GM19395 (cell line): Measurements from ENCODE around the gene FKBP1A.

ENCODE experiments used
- ATAC-seq: cut with Tn5 transposase; IDR thresholded peaks from one replicate; pipeline ENCODE4 v1.9.1; 2021; ENCODE audit warnings: mild to moderate bottlenecking, moderate library complexity; ENCODE audit not compliant: unreplicated experiment

FKBP1A gene

DNA sequence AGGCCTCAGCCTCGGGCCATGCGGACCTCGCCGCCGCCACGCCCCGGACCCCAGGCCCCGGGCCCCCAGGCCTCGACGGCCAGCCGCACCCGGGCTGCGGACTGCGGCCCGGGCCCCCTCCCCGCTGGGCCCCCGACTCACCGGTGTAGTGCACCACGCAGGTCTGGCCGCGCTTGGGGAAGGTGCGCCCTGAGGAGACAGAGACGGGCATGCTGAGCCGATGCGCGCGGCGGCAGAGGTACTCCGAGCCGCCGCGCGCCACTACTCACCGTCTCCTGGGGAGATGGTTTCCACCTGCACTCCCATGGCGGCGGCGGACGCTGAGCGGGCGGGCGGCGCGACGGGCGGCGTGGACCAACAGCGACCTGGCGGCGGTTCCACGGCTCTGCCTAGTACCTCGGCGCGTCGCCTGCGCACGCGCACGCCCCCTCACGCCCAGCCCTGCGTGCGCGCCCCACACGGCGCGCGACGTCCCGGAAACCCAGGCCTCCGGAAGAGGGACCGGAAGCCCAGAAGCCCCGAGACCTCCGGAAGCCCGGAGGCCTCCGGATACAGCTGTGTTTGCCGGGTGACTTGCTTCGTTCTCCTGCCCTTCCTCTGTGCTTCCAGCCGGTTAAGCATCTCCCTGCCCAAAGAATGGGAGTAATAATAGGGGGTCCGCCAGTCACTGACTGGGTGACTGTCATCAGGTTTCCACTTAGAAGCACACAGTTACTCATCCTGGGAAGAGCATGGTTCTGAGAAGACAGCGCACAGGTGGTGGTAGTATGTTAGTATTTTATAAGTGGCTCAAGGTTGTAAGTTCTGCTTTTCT lies at the start of gene FKBP1A:
TSS of gene FKBP1A (minus strand) at position 362 of the 814 bp plus-strand sequence. CDS start at position 306, 56 bp downstream.
- peak; percentile 73 for ATAC-seq

- no peak for ATAC-seq
Observed at GRCh38 chr20:1442304-1442703, 49.5 kb upstream of the FKBP1A start.

- no peak for ATAC-seq
Observed at GRCh38 chr20:1441133-1441532, 48.3 kb upstream of the FKBP1A start.

DNA sequence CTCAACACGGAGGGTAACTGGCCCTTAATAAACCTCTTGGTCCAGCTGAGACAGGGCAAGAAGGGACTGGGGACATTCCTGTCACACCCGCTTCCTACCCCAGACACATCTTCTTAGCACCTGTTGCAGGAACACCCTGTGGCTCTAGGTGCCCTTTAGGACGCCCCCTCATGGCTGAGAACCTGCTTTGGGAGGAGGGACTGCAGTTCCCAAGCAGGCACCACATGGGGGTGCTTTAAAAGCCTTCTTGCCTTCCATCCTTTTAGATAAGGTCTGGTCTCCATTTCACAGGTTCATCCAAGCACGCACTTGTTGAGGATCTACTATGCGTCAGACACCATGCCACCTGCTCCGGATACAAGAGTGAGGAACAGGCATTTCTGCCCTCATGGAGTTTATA lies 47.2 kb upstream of the FKBP1A start:
- no peak for ATAC-seq

GRCh38 chr20:1438361-1438760 lies 45.5 kb upstream of the FKBP1A start:
- ATAC-seq = no peak

GRCh38 chr20:1437235-1437904 lies 44.5 kb upstream of the FKBP1A start:
- ATAC-seq = peak; percentile 49

GRCh38 chr20:1436263-1436662 lies 43.4 kb upstream of the FKBP1A start:
- ATAC-seq = no peak

- ATAC-seq = no peak
Observed at GRCh38 chr20:1435337-1435699, 42.5 kb upstream of the FKBP1A start.

DNA sequence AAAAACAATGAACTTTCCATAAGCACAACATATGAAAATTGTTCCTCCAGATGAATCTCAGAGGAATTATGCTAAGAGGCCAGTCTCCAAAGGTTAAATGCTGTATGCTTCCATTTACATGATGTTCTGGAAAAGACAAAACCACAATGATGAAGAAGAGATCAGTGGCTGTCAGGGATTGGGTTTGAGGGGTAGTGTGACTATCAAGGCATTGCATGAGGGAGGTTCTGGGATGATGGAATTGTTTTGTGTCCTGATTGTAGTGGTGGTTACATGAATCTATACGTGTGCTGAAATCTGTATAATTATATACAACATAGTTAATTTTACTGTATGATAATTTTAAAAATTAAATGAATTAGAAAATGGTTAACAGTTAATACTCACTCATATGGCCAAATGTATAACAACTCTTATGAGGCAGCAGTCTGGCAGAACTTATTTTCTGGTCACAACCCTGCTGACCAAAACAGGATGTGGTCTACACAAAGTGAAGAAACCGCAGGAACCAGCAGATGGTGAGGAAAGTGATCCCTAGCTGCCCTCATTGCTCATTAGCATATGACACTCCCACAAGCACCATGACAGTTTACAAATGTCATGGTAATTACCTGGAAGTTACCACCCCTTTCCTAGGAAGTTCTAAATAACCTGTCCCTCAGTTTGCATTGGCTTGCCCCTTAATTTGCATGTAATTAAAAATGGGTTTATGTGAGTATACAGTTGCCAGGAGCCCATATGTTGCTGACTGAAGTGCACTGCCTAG lies 41.9 kb upstream of the FKBP1A start:
- ATAC-seq = peak; percentile 95

GRCh38 chr20:1431158-1431557 lies 38.3 kb upstream of the FKBP1A start:
- no peak for ATAC-seq

DNA sequence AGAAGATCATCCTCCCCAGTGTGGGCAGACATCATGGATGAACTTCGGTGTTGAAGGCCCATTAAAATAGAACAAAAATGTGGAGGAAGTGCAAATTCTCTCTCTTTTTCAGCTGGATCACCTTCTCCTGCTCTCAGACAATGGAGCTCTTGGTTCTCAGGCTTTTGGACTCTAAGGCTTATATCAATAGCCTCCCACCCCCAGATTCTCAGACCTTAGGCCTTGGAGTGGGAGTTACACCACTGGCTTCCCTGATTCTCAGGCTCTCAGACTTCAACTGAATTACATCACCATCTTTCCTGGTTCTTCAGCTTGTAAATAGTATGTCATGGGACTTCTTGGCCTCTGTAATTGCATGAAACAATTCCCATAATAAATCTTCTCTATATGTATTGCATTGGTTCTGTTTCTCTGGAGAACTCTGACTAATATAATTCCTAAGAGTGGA lies 37.2 kb upstream of the FKBP1A start:
- no peak for ATAC-seq

GRCh38 chr20:1429143-1429728 lies 36.4 kb upstream of the FKBP1A start:
- no peak for ATAC-seq

GRCh38 chr20:1427457-1428054 lies 34.7 kb upstream of the FKBP1A start:
- no peak for ATAC-seq

GRCh38 chr20:1426231-1426849 lies 33.5 kb upstream of the FKBP1A start:
- no peak for ATAC-seq

DNA sequence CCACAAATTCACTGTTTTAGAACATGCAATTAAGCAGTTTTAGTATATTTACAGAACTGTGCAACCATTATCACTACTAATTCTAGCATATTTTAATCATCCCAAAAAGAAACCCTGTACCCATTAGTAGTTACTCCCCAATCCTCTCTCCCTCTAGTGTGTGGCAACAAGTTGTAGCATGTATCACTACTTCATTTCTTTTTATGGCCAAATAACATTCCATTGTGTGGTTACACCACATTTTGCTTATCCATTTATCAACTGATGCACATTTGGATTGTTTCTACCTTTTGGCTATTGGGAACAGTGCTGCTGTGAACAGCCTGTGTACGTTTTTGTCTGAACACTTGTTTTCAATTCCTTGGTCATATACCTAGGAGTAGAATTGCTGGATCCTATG lies 31.5 kb upstream of the FKBP1A start:
- ATAC-seq = no peak

DNA sequence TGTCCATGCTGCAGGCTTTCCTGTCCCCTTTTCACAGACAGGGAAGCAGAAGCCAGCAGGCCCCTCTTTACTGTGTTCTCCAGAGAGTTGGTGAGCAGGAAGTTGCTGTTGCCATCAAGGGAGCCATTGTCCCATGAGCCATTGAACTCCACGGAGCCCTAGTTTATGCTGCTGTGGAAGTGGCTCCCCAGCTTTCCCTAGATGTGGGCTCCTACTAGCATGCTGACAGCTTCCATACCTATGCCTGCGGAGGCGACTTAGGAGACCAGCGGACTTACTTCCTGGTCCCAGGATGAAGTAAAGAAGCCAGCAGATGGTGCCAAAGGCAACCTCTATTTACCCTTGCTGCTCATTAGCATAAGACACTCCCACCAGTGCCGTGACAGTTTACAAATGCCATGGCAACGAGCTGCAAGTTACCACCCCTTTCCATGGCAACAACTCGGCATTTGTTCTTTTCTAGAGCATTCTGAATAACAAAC lies 30.8 kb upstream of the FKBP1A start:
- ATAC-seq = no peak

DNA sequence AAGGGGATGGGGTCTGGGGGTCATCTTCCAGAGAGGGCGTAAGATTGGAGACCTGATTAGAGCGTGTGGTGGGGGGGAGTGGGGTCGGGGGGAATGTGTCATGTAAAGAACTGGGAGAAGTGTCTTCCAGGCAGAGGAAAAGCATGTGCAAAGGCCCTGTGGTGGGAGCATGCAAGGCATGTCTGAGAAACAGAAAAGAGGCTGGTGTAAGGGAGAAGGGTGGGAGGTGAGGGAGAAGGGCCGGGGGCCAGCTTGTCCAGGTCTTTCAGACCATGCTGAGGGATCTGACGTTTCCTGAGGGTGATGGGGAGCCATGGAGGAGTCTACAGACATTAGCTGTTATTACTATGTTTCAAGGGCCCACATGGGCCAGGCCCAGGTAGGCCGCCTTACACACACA lies 30.4 kb upstream of the FKBP1A start:
- no peak for ATAC-seq

GRCh38 chr20:1422753-1423152 lies 29.9 kb upstream of the FKBP1A start:
- no peak for ATAC-seq

- no peak for ATAC-seq
Observed at GRCh38 chr20:1420066-1420465, 27.2 kb upstream of the FKBP1A start.

GRCh38 chr20:1418350-1418749 lies 25.5 kb upstream of the FKBP1A start:
- no peak for ATAC-seq
